Hepatocyte (in vitro differentiated cells): ENCODE measurements around the gene RIC1.

Source experiments
- CTCF ChIP-seq: fragments of 200-600 bp; sonication (generic); IDR thresholded peaks from 2 replicates; pipeline ENCODE4 v1.5.1; 2016; ENCODE audit warnings: antibody characterized with exemption, mild to moderate bottlenecking; ENCODE audit not compliant: poor library complexity
- EZH2 ChIP-seq: fragments of 200-600 bp; sonication (generic); IDR thresholded peaks from 2 replicates; pipeline ENCODE4 v1.6.1; 2016; ENCODE audit warnings: antibody characterized with exemption, mild to moderate bottlenecking, borderline replicate concordance
- EZH2phosphoT487 ChIP-seq: fragments of 200-600 bp; sonication (generic); IDR thresholded peaks from one replicate; pipeline ENCODE4 v1.6.1; 2018; ENCODE audit warnings: antibody characterized with exemption, mild to moderate bottlenecking, low read depth, moderate library complexity; ENCODE audit not compliant: unreplicated experiment, severe bottlenecking

GRCh38 chr9:5791870-5792269, 163.0 kb downstream of the RIC1 start:
- TF ChIP-seq CTCF = no peak
- TF ChIP-seq EZH2phosphoT487 = no peak
- no peak for TF ChIP-seq EZH2
